ENCODE measurements around the gene TAF1B. TPM values are rescaled to one million over a fixed set of nuclear protein-coding genes. Genes with fewer than 3 reads are reported as not detected.
A peak's percentile ranks its signal among the peaks of the same experiment; 100 is the strongest.

The TAF1B gene
- total RNA-seq, 1 donor from 2014 or later: 86.3 TPM

GRCh38 chr2:9897331-9897737 is 54.1 kb downstream of the TAF1B start:
- Histone ChIP-seq H3K9ac (no peak overlapping the region), H3K27ac (peak overlapping the region; percentile 81)
- TF ChIP-seq, protein P1, sequence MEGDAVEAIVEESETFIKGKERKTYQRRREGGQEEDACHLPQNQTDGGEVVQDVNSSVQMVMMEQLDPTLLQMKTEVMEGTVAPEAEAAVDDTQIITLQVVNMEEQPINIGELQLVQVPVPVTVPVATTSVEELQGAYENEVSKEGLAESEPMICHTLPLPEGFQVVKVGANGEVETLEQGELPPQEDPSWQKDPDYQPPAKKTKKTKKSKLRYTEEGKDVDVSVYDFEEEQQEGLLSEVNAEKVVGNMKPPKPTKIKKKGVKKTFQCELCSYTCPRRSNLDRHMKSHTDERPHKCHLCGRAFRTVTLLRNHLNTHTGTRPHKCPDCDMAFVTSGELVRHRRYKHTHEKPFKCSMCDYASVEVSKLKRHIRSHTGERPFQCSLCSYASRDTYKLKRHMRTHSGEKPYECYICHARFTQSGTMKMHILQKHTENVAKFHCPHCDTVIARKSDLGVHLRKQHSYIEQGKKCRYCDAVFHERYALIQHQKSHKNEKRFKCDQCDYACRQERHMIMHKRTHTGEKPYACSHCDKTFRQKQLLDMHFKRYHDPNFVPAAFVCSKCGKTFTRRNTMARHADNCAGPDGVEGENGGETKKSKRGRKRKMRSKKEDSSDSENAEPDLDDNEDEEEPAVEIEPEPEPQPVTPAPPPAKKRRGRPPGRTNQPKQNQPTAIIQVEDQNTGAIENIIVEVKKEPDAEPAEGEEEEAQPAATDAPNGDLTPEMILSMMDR (IDR thresholded peaks at IDR 0.05): no peak
- no peak for TF ChIP-seq EZH2 (IDR thresholded peaks at IDR 0.05)
- no peak for TF ChIP-seq EZH2phosphoT487 (IDR thresholded peaks at IDR 0.05)

DNA sequence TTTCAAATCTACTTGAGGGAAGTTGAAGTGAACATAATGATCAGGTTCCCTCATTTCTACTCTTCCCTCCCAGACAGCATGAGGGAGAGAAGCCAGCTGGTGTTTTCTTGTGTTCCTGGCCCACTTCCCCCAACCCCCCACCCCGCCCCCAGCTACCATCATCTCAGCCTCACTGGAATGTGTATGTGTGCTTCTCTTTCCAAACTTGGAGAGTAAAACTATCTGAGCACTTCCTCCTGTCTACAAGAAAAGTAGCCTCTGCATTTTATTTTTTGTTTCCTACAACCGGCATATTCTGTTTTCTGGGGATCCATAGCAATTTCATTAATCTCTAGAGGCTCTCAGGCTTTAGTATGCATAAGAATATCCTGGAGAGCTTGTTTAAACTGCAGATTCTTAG is 54.6 kb downstream of the TAF1B start:
- peaks cover 24% of the 10 kb centered on the region for H3K79me2 ChIP-seq (ENCODE audit: low read depth)
- peaks cover 42% of the 10 kb centered on the region for H3K4me1 ChIP-seq
- no peak overlapping the region for H3K9ac ChIP-seq
- no peaks in the 10 kb centered on the region for H3K36me3 ChIP-seq
- H3K9me3 ChIP-seq (ENCODE audit: low read depth): no peaks in the 10 kb centered on the region
- Mint-ChIP-seq H3K4me3 (no peak overlapping the region), H3K4me1 (peaks cover 33% of the 10 kb centered on the region), H3K9me3 (no peaks in the 10 kb centered on the region), H3K36me3 (no peaks in the 10 kb centered on the region), H3K27ac (no peak overlapping the region), H3K27me3 (ENCODE audit: insufficient read depth, low read depth) (no peaks in the 10 kb centered on the region)
- no peaks in the 10 kb centered on the region for H3K27me3 ChIP-seq
- H3F3A ChIP-seq (ENCODE audit: low read depth): peaks cover 30% of the 10 kb centered on the region
- peak overlapping the region; percentile 73 for H3K4me2 ChIP-seq
- peak; percentile 33 for DNase-seq (ENCODE audit: low spot score)
- no peaks in the 10 kb centered on the region for H4K20me1 ChIP-seq (ENCODE audit: low read depth)
- no peak overlapping the region for H2AFZ ChIP-seq (replicated peaks)
- peak overlapping the region; percentile 81 for H3K27ac ChIP-seq
- TF ChIP-seq EZH2phosphoT487 (IDR thresholded peaks at IDR 0.05) (no peak), EZH2 (IDR thresholded peaks at IDR 0.05) (no peak)
- TF ChIP-seq, protein P1 (IDR thresholded peaks at IDR 0.05): no peak
- no peak overlapping the region for H3K4me3 ChIP-seq

More at GRCh38 chr2:9897331-9897737, 54.1 kb downstream of the TAF1B start:
- H3K9me3 Mint-ChIP-seq: no peaks in the 10 kb centered on the region
- peak; percentile 27 for DNase-seq (ENCODE audit: low spot score)
- Histone ChIP-seq H3K79me2 (ENCODE audit: low read depth) (peaks cover 24% of the 10 kb centered on the region), H4K20me1 (ENCODE audit: low read depth) (no peaks in the 10 kb centered on the region), H3K4me1 (peaks cover 42% of the 10 kb centered on the region), H3K27me3 (no peaks in the 10 kb centered on the region), H3F3A (ENCODE audit: low read depth) (peaks cover 30% of the 10 kb centered on the region), H3K4me3 (no peak overlapping the region), H2AFZ (replicated peaks) (no peak overlapping the region), H3K36me3 (no peaks in the 10 kb centered on the region), H3K4me2 (peak overlapping the region; percentile 73), H3K9me3 (ENCODE audit: low read depth) (no peaks in the 10 kb centered on the region)
- H3K4me1 Mint-ChIP-seq: peaks cover 33% of the 10 kb centered on the region
- H3K36me3 Mint-ChIP-seq: peaks cover 2% of the 10 kb centered on the region
- no peak overlapping the region for H3K27ac Mint-ChIP-seq
- no peak overlapping the region for H3K4me3 Mint-ChIP-seq
- H3K27me3 Mint-ChIP-seq (ENCODE audit: insufficient read depth, low read depth): no peaks in the 10 kb centered on the region

DNA sequence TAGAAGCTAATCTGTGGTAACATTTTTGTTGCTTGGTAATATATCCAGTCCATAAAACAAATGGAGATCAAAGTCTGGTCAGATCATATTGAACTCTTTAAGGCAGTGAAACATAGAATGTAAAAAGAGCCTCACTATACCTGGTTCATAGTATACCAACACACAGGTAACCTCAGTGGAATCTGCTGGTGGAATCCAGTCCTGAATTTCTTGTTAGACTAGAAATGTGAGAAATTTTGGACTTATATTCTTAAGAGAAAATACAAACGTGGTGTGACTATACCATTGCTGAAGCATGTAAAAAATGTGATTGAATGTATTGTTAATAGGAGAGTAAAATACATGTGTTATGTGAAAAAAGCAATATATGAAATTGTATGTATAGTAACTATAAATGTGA is 62.1 kb downstream of the TAF1B start:
- H2AFZ ChIP-seq (replicated peaks): no peak overlapping the region
- H3K4me3 Mint-ChIP-seq: no peak overlapping the region
- H3K4me3 ChIP-seq: no peak overlapping the region
- H3K27me3 Mint-ChIP-seq (ENCODE audit: insufficient read depth, low read depth): no peaks in the 10 kb centered on the region
- no peak for DNase-seq (ENCODE audit: low spot score)
- H3K4me1 Mint-ChIP-seq: no peaks in the 10 kb centered on the region
- peaks cover 4% of the 10 kb centered on the region for H4K20me1 ChIP-seq (ENCODE audit: low read depth)
- no peaks in the 10 kb centered on the region for H3K36me3 ChIP-seq
- H3K27ac Mint-ChIP-seq: no peak overlapping the region
- H3K9me3 Mint-ChIP-seq: no peaks in the 10 kb centered on the region
- H3K27ac ChIP-seq: no peak overlapping the region
- TF ChIP-seq, protein P1 (IDR thresholded peaks at IDR 0.05): no peak
- TF ChIP-seq EZH2 (IDR thresholded peaks at IDR 0.05) (no peak), EZH2phosphoT487 (IDR thresholded peaks at IDR 0.05) (no peak)
- no peaks in the 10 kb centered on the region for H3K4me1 ChIP-seq
- peaks cover 6% of the 10 kb centered on the region for H3K36me3 Mint-ChIP-seq
- no peaks in the 10 kb centered on the region for H3F3A ChIP-seq (ENCODE audit: low read depth)
- H3K27me3 ChIP-seq: no peaks in the 10 kb centered on the region
- no peaks in the 10 kb centered on the region for H3K9me3 ChIP-seq (ENCODE audit: low read depth)
- H3K9ac ChIP-seq: no peak overlapping the region
- H3K79me2 ChIP-seq (ENCODE audit: low read depth): peaks cover 7% of the 10 kb centered on the region
- no peak overlapping the region for H3K4me2 ChIP-seq

Measured in neural progenitor cell (in vitro differentiated cells).